GM23338 (cell line): ENCODE results near the gene PPM1F. TPM values are rescaled to one million over a fixed set of nuclear protein-coding genes. Genes with fewer than 3 reads are reported as not detected.

Experiments used
- CTCF ChIP-seq, 2 experiments: fragments of 200-600 bp in 1 of 2; sonication (generic) in 1 of 2; conservative IDR thresholded peaks; 2 replicates each; pipeline versions ENCODE4 v1.5.1 to v1.6.1; 2016 to 2017; ENCODE audit warnings: antibody characterized with exemption in 2 of 2, low read depth in 2 of 2, mild to moderate bottlenecking in 2 of 2, moderate library complexity in 1 of 2
- ETS1 ChIP-seq: IDR thresholded peaks from 2 replicates; pipeline ENCODE4 v1.6.1; 2016; ENCODE audit warnings: antibody characterized with exemption
- EZH2phosphoT487 ChIP-seq: fragments of 200-600 bp; sonication (generic); IDR thresholded peaks from one replicate; pipeline ENCODE4 v1.8.1; 2018; ENCODE audit warnings: antibody characterized with exemption; ENCODE audit not compliant: unreplicated experiment
- JUNB ChIP-seq: IDR thresholded peaks from one replicate; pipeline ENCODE4 v1.6.1; 2016; ENCODE audit warnings: antibody characterized with exemption; ENCODE audit not compliant: unreplicated experiment
- POLR2AphosphoS5 ChIP-seq: IDR thresholded peaks from 2 replicates; pipeline ENCODE4 v1.6.1; 2016; ENCODE audit warnings: antibody characterized with exemption, low read depth
- STAT1 ChIP-seq: IDR thresholded peaks from one replicate; pipeline ENCODE4 v1.6.1; 2016; ENCODE audit warnings: antibody characterized with exemption; ENCODE audit not compliant: unreplicated experiment
- ZNF331 ChIP-seq: fragments of 250-450 bp; sonication (Bioruptor Pico); IDR thresholded peaks from 2 replicates; pipeline ENCODE4 v1.5.0; 2020; ENCODE audit warnings: low read depth, mild to moderate bottlenecking, moderate library complexity
- ZNF462 ChIP-seq: fragments of 250-450 bp; sonication (Bioruptor Pico); IDR thresholded peaks from 2 replicates; pipeline ENCODE4 v1.5.0; 2020; ENCODE audit warnings: mild to moderate bottlenecking, moderate library complexity
- polyA plus RNA-seq: library from polyadenylated mRNA; unstranded; fragments of >200 nt; fragmentation: Nextera tagmentation; extraction: Ambion mirVana; gene quantifications from 2 replicates; pipeline ENCODE4 v1.2.1, GENCODE V29; 2016
- total RNA-seq: library from RNA; depleted of rRNA; stranded (reverse); fragments of >200 nt; shearing (Covaris generic); gene quantifications from 2 replicates; pipeline ENCODE4 v1.2.3, GENCODE V29; 2014

The PPM1F gene
- total and polyA plus RNA-seq, 2 experiments from 2014 or later, result 7.1 to 29.3 TPM

- TF ChIP-seq ZNF462 (CRISPR knock-in tag) (no peak), ETS1 (no peak), EZH2phosphoT487 (no peak), STAT1 (no peak), CTCF (conservative IDR thresholded peaks at IDR 0.05; ENCODE audit: low read depth in 2 of 2) (no peak), ZNF331 (CRISPR knock-in tag) (no peak), JUNB (no peak), POLR2AphosphoS5 (no peak)
Measured at GRCh38 chr22:21918466-21919185, 34.0 kb downstream of the PPM1F start (continued).
